Measurements from ENCODE around the gene HPD. TPM values are rescaled to one million over a fixed set of nuclear protein-coding genes. Genes with fewer than 3 reads are reported as not detected.

The HPD gene
- total RNA-seq, 1 experiment from 2014 or later = 0.11 TPM

DNA sequence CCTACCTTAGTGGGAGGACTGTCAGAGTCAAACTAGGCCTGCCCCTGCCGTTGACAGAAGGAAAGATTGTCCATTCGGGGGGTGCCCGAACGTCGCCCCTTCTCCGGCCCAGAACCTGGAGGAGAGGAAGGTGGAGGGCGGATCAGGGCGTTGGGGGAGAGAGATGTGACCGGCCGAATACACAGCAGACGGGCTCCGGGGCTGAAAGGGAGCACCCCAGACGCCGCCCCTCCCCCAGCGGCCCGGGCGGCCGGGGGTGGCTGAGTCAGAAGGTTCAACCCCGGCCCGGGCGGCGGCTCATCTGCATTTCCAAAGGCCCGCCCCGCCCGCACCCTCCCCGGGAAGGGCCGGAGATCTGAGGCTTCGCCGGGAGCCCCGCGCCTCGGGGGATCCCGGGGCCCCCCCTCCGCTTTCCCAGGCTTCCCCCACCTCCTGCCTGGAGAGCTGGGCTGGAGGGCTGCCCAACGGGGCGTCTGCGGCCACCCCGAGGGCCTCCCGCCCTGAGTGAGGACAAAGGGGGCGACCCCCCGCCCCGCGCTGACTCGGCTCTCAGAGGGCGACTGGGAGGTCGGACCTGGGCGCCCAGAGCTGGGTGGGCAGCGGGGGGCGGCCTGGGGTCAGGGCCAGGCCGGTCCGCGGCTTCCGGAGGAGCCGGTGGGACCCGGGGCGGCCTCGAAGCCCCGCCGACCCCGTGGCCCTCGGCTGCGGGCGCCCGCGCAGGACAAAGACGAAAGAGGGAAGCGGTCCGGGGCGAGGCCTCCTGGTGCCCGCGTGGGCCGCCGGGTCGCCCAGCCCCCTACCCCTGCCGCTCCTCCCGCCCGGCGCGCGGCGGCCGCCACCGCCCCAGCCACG is 58.6 kb downstream of the HPD start:
- H3K27me3 ChIP-seq (replicated peaks) = no peaks in the 10 kb centered on the region
- peaks cover 42% of the 10 kb centered on the region for H3K36me3 ChIP-seq
- peak overlapping the region; percentile 53 for H3K4me3 ChIP-seq
- peak; percentile 93 to 95 for DNase-seq (ENCODE audit: low read depth in 1 of 2, low spot score in 2 of 2)
- peaks cover 49% of the 10 kb centered on the region for H3K4me1 ChIP-seq (replicated peaks)
- peak overlapping the region; percentile 99 for H3K27ac ChIP-seq
- H3K9me3 ChIP-seq (replicated peaks) = no peaks in the 10 kb centered on the region

DNA sequence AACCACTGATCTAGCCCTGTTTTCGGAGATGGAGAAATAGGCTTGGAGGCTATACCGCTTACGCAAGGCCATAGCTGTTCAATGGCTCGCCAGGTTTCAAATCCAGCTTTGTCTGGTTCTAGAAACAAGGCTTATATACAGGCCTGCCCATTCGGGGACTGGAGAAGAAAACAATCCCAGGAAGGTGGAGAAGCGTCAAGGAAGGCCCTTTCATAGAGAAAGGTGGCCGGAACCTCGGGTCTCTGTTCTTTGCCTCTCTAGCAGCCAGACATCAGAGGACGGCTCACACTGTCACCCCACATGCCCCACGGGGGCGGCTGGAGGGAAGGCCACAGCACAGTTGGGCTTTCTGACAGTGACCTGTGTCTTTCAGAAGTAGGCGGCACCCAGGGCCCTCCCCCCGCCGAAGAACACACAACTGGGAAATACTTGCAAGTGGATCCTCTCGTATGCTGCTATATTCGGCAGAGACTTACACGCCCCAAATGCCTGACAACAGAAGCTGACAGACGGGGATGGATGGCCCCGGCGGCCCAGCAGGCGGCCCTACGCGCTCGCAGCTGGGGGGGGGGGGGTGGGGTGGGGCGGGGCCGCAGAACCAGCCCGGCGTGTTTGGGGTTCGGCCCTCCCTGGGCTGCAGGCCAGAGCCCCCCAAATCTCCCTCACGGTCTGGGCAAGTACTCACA is 59.4 kb downstream of the HPD start:
- no peaks in the 10 kb centered on the region for H3K27me3 ChIP-seq (replicated peaks)
- peak overlapping the region; percentile 53 for H3K4me3 ChIP-seq
- H3K4me1 ChIP-seq (replicated peaks) = peaks cover 57% of the 10 kb centered on the region
- peaks cover 42% of the 10 kb centered on the region for H3K36me3 ChIP-seq
- peak overlapping the region; percentile 99 for H3K27ac ChIP-seq
- peak in 1 of 2 experiments; percentile 69 for DNase-seq (ENCODE audit: low read depth in 1 of 2, low spot score in 2 of 2)
- H3K9me3 ChIP-seq (replicated peaks) = no peaks in the 10 kb centered on the region

DNA sequence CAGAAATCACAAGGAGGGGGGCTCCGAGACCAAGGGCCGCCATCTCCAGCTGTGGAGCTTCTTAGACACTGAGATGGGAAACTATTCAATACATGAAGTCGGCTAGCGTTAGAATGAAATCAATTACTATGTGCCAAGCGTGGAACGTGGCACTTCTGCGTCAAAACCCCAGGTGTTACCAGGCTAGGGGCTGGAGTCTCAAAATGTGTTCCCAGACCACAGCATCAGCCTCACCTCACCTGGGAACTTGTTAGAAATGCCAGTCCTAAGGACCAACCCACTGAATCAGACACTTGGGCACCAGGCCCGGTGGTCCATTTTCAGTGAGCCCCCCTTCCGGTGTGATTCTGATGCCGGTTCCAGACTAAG is 59.9 kb downstream of the HPD start:
- H3K4me3 ChIP-seq = no peak overlapping the region
- H3K27ac ChIP-seq = no peak overlapping the region
- peaks cover 62% of the 10 kb centered on the region for H3K4me1 ChIP-seq (replicated peaks)
- H3K9me3 ChIP-seq (replicated peaks) = no peaks in the 10 kb centered on the region
- no peak for DNase-seq (ENCODE audit: low read depth in 1 of 2, low spot score in 2 of 2)
- no peaks in the 10 kb centered on the region for H3K27me3 ChIP-seq (replicated peaks)
- H3K36me3 ChIP-seq = peaks cover 42% of the 10 kb centered on the region

DNA sequence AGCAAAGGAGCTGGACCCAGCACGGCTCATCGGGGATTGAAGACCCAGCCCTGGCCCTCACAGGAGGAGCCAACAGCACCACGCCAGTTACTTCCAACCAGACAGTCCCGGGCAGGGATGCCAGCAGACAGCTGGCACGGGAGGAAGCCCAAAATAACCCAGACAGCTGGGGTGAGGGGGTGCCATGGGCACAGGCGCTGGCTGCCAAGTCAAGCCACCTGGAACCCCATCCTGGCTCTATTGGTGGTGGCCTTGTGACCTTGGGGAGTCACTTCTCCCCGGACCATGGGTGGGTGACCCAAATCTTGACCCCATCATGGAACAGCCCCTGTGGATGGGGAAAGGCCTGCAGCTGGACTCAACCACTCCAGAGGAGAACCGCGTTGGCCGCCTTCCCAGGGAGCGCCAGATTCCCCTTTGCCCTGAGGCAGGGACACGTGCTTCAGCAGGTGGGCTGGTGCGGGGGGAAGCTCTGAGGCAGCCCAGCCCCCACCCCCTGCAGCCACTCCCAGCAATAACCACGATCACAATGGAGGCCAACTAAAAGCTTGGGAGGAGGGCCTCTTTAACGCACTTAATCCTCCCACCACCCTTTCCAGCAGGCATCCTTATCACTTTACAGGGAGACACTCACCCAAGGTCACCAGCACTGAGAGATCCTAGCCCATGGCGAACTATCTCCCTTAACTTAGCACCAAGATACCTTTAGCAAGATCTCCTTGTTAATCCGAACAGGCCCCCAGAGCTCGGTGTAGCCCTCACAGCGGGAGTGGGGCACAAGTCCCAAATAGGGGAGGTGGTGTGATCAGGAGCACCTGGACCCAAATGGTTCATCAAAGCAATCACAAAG is 60.5 kb downstream of the HPD start:
- Histone ChIP-seq H3K27ac (no peak overlapping the region), H3K4me3 (no peak overlapping the region), H3K9me3 (replicated peaks) (0 out of 2 replicates have a peak, but pooled peaks cover 2% of the 10 kb centered on the region), H3K36me3 (peaks cover 42% of the 10 kb centered on the region), H3K27me3 (replicated peaks) (no peaks in the 10 kb centered on the region), H3K4me1 (replicated peaks) (peaks cover 68% of the 10 kb centered on the region)
- no peak for DNase-seq (ENCODE audit: low read depth in 1 of 2, low spot score in 2 of 2)

DNA sequence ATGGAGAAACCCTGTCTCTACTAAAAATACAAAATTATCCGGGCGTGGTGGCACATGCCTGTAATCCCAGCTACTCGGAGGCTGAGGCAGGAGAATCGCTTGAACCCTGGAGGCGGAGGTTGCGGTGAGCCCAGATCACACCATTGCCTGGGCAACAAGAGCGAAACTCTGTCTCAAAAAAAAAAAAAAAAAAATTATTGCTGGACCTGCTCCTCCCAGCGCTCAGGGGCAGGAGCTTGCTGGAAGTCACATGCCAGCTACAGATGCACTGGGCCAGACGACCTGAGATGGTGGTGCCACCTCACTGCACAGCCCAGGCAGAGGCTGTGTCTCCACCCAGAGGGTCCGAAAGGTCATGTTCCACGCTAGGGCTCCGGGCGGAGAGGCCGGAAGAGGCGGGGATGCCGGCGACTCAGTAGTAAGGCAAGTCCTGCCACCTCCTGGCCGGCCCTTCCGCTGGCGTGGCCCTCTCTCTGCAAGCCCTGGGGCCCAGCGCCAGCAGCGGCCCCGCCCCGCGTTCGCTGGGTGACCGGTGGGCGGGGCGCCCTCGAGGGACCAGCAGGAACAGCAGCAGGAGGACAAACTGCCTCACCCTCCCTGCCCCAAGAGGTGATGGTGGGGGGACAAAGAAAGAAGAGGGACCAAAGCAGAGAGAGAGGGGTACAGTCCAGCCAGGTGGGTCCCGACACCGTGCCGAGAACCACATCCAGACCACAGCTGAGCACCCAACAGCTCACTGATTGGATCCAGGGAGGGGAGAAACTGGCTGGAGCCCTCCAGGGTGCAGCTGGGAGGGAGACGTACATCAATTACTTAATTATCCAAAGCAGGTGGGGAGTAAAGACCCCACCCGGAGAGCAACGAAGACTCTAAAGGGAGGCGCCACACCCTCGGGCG is 61.6 kb downstream of the HPD start:
- H3K27ac ChIP-seq = no peak overlapping the region
- no peak for DNase-seq (ENCODE audit: low read depth in 1 of 2, low spot score in 2 of 2)
- H3K9me3 ChIP-seq (replicated peaks) = 0 out of 2 replicates have a peak, but pooled peaks cover 2% of the 10 kb centered on the region
- no peaks in the 10 kb centered on the region for H3K27me3 ChIP-seq (replicated peaks)
- peaks cover 42% of the 10 kb centered on the region for H3K36me3 ChIP-seq
- no peak overlapping the region for H3K4me3 ChIP-seq
- H3K4me1 ChIP-seq (replicated peaks) = peaks cover 65% of the 10 kb centered on the region

DNA sequence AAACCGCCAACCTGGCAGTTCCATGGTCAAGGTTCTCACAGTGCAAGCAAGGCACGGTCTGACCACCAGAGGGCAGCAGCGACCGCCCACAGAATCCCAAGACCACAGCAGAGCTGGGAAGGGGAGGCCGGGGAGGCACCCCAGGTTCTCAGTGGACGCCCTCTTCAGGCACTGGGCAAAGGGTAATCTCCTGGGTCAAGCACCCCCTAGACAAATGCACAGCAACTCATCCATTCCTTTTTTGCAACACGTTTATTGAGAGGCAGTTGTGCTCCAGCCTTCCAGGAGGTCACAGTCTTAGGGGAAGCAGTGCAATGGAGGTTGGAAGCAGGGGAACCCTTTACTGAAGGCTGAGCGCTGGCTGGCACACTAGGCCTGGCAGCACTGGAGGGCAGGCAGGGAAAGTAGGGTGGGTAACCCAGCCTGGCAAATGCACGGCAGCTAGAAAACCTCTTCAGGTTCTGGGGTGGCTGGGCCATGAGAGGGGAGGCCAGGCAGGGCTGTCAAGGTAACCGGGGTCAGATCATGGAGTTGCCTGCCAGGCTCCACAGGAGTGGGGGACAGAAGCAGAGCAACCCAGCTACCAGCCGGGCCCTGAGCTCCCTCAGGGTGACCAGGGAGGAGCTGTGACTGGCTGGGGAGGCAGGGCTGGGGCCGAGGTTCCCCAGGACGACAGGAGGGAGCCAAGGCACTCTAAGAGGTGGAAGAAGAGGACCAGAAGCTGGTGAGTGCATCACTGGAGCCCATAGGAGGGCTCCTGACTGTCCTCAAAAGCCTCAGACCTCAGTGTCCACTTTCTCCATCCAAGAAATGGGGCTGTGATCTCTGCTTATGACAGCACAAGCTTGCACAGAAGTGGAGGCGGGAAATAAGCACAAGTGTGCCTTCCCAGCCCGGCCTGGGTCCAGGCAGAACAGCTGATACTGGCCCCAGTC is 63.4 kb downstream of the HPD start:
- H3K27me3 ChIP-seq (replicated peaks) = no peaks in the 10 kb centered on the region
- peaks cover 35% of the 10 kb centered on the region for H3K36me3 ChIP-seq
- H3K4me1 ChIP-seq (replicated peaks) = peaks cover 47% of the 10 kb centered on the region
- DNase-seq (ENCODE audit: low read depth in 1 of 2, low spot score in 2 of 2) = peak; percentile 78 to 80
- H3K27ac ChIP-seq = peak overlapping the region; percentile 33
- 0 out of 2 replicates have a peak, but pooled peaks cover 2% of the 10 kb centered on the region for H3K9me3 ChIP-seq (replicated peaks)
- peak overlapping the region; percentile 38 for H3K4me3 ChIP-seq

DNA sequence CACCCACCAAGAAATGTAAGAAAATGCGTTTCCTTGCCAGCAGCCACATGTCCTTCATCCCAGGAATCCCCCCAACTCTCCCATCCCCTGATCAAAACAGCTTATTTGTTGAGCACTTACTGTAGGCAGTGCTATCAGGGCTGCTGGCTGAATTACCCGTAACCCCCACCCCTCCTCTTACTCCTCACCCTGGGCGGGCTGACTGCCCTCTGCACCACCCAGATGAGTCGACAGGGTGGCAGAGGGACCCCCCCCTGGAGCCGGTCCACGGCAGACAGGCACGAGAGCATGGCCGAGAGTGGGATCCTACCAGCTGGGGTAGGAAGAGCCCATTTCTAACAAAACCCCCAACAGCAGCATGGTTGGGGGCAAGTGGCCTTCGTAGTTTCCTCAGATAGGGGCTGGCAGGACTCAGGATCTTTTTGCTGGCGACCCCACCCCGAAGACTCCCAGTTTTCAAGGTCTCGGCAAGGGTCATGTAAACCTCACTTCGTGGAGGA is 64.1 kb downstream of the HPD start:
- Histone ChIP-seq H3K4me3 (peak overlapping the region; percentile 38), H3K27ac (peak overlapping the region; percentile 33), H3K36me3 (peaks cover 35% of the 10 kb centered on the region), H3K27me3 (replicated peaks) (no peaks in the 10 kb centered on the region), H3K4me1 (replicated peaks) (peaks cover 42% of the 10 kb centered on the region), H3K9me3 (replicated peaks) (0 out of 2 replicates have a peak, but pooled peaks cover 2% of the 10 kb centered on the region)
- DNase-seq (ENCODE audit: low read depth in 1 of 2, low spot score in 2 of 2) = peak in 1 of 2 experiments; percentile 66

DNA sequence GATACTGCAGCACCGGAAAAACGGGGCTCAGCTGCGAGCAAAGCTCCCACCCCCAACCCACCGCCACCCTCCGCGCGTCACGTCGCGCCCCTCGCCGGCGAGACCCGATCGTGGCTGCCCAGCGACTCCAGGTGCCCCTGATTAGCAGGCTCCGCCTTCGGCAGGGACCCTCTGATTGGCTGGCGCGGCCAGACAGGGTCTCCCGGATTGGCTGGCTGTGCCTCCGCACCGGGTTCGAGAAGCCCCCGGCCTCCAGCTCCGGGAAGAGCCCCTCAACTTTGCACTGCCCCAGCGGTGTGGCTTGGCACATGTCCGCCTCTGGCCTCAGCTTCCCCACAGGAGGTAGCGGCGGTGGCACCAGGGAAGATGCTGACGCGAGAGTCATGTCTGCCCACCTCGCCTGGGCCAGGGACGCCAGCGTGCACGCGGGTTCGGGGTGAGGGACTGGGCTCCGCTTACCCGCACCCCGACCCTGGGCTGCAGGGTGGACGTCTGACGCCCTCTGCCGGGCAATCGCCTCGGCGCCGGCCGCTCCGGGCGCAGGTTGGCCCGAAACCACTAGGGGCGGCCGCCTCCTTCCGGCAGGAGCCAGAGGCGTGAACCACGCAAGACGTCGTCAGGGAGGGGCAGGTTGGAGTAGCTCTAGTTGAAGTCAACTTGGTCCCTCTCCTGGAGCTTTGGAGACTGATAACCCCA is 64.7 kb downstream of the HPD start:
- H3K36me3 ChIP-seq = peaks cover 31% of the 10 kb centered on the region
- peak overlapping the region; percentile 38 for H3K4me3 ChIP-seq
- H3K27me3 ChIP-seq (replicated peaks) = no peaks in the 10 kb centered on the region
- H3K27ac ChIP-seq = no peak overlapping the region
- H3K9me3 ChIP-seq (replicated peaks) = 0 out of 2 replicates have a peak, but pooled peaks cover 2% of the 10 kb centered on the region
- peak; percentile 90 to 93 for DNase-seq (ENCODE audit: low read depth in 1 of 2, low spot score in 2 of 2)
- peaks cover 37% of the 10 kb centered on the region for H3K4me1 ChIP-seq (replicated peaks)

DNA sequence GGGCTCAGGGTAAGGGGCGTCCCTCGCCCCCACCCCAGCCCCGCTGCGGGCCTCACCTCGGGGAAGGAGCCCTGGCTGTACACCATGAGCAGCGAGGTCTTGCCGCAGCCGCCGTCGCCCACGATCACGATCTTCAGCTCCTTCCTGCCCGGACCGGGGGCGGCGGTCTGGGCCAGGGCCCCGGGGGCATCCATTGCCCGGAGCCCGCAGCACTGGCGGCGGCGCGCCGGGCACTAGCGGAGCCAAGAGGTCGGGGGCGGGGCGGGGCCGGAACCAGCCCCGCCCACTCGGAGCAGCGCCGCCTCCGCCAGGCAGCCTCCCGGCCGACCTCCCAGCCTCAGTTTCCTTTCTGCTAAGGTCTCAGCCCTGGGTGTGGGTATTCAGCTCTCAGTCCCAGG is 65.2 kb downstream of the HPD start, which contains the start of gene RHOF:
Gene RHOF (minus strand): TSS at position 249 of the 398 bp plus-strand sequence. CDS start 55 bp downstream, at position 194.
- Histone ChIP-seq H3K4me3 (peak within 1 kb of the TSS; percentile 38), H3K4me1 (replicated peaks) (peaks cover 32% of the 10 kb centered on the region), H3K27me3 (replicated peaks) (no peaks in the 10 kb centered on the region), H3K27ac (peak within 1 kb of the TSS; percentile 33), H3K36me3 (peaks cover 26% of the 10 kb centered on the region), H3K9me3 (replicated peaks) (0 out of 2 replicates have a peak, but pooled peaks cover 2% of the 10 kb centered on the region)
- DNase-seq (ENCODE audit: low read depth in 1 of 2, low spot score in 2 of 2) = no peak

DNA sequence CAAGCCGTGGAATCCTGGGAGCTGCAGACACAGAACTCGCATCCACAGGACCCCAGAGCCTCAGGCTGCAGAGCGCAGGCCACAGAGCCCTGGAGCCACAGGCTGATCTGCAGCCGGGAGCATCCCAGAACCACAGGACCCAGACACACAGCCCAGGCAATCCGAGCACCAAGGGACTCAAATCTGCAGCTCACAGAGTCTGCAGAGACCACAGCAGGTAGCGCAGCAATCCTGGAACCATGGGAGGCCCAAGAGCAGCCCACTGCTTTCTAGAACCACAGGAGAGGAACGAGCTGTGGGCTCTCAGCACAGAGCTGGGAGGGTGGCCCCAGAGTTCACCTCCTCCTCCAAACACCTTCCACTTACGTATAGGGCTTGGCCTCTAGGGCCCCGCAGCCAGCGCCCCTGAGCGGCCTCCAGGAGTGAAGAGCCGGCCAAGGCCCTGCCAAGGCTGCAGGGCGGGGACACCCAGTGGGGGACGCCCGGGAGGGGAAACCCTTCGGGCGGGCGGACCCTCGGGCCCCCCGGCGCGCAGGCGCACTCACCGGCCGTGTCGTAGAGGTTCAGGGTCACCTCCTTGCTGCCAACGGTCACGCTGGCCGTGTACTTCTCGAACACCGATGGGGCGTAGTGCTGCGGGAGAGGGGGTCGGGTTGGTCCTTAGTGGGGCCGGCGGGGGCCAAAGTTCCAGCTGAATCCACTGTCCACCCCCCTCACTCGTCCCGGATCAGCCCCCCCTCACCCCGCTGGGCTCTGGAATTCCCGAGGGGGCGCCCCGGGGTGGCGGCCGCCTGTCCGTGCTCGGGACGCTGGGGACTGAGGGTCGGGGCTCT is 65.8 kb downstream of the HPD start:
- DNase-seq (ENCODE audit: low read depth in 1 of 2, low spot score in 2 of 2) = no peak
- Histone ChIP-seq H3K27me3 (replicated peaks) (no peaks in the 10 kb centered on the region), H3K9me3 (replicated peaks) (0 out of 2 replicates have a peak, but pooled peaks cover 2% of the 10 kb centered on the region), H3K4me3 (peak overlapping the region; percentile 38), H3K27ac (no peak overlapping the region), H3K4me1 (replicated peaks) (peaks cover 27% of the 10 kb centered on the region), H3K36me3 (peaks cover 20% of the 10 kb centered on the region)

All from SJSA1 (cell line).